SK-N-SH (cell line): ENCODE measurements around the gene COL5A2.

Experiments
- GABPA ChIP-seq: IDR thresholded peaks from 2 replicates; pipeline ENCODE4 v1.4.0; 2012; ENCODE audit warnings: low read depth, mild to moderate bottlenecking
- JUND ChIP-seq: IDR thresholded peaks from 2 replicates; pipeline ENCODE4 v1.4.0; 2012
- MEF2A ChIP-seq: IDR thresholded peaks from 2 replicates; pipeline ENCODE4 v1.4.0; 2012; ENCODE audit warnings: low read depth, borderline replicate concordance
- POLR2AphosphoS5 ChIP-seq: IDR thresholded peaks from 2 replicates; pipeline ENCODE4 v1.6.1; 2012; ENCODE audit warnings: low read depth, low read length
- RAD21 ChIP-seq: IDR thresholded peaks from 2 replicates; pipeline ENCODE4 v1.6.1; 2012; ENCODE audit warnings: mild to moderate bottlenecking, low read length
- RFX5 ChIP-seq: IDR thresholded peaks from 2 replicates; pipeline ENCODE4 v1.6.1; 2012; ENCODE audit warnings: mild to moderate bottlenecking, improper control_type of control experiment, low read length
- SMC3 ChIP-seq: IDR thresholded peaks from 2 replicates; pipeline ENCODE4 v1.6.1; 2012; ENCODE audit warnings: low read depth, low read length, improper control_type of control experiment
- TEAD4 ChIP-seq: IDR thresholded peaks from 2 replicates; pipeline ENCODE4 v1.4.0; 2012; ENCODE audit warnings: mild to moderate bottlenecking, borderline replicate concordance; ENCODE audit not compliant: insufficient read depth
- TF ChIP-seq, protein P1 (sequence below): fragments of 200-600 bp; sonication (generic); IDR thresholded peaks from 2 replicates; pipeline ENCODE4 v1.6.1; 2017; ENCODE audit warnings: antibody characterized with exemption, mild to moderate bottlenecking, moderate library complexity

DNA sequence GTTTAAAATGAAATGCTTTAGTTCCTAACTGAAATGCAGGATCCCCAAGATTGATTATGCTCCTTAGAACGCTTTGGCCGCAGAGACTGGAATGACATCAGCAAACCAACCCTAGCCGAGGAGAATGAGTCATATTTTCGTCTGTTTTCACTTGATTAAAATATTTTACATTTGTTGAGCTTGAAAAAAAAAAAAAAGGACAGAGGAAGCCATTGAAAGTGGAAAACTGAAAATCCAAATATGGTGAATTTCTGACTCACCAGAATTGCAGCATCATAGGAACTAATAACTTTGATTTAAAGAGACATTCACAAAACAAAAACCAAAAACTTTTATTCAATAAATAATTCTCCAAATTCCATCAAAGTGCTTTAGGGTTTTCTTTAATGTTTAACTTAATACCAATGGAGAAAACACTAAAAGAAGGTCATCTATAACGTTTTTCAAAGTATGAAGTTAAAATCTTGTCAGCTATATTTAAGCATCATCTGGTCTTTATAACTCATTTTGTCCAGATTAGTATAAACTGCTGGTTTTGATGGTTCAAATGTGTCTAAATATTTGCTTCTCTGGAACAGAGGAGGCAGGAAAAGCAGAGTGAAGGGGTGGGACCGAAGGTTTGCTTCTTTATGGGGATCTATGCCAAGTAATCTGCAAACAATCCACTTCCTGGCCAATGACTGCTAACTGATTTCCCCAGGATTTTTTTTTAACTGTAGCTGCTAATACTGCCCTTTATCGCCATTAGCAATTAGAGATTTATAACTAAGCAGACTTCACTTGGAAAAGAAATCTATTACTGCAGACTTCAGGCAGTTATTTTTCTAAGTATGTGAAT is 30.9 kb upstream of the COL5A2 start:
- TF ChIP-seq, protein P1, sequence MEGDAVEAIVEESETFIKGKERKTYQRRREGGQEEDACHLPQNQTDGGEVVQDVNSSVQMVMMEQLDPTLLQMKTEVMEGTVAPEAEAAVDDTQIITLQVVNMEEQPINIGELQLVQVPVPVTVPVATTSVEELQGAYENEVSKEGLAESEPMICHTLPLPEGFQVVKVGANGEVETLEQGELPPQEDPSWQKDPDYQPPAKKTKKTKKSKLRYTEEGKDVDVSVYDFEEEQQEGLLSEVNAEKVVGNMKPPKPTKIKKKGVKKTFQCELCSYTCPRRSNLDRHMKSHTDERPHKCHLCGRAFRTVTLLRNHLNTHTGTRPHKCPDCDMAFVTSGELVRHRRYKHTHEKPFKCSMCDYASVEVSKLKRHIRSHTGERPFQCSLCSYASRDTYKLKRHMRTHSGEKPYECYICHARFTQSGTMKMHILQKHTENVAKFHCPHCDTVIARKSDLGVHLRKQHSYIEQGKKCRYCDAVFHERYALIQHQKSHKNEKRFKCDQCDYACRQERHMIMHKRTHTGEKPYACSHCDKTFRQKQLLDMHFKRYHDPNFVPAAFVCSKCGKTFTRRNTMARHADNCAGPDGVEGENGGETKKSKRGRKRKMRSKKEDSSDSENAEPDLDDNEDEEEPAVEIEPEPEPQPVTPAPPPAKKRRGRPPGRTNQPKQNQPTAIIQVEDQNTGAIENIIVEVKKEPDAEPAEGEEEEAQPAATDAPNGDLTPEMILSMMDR = no peak
- TF ChIP-seq SMC3 = 0 out of 2 replicates have a peak, but pooled peaks have one; percentile 1
- no peak for TF ChIP-seq RFX5
- no peak for TF ChIP-seq GABPA
- TF ChIP-seq JUND = peak; percentile 94
- TF ChIP-seq MEF2A = 0 out of 2 replicates have a peak, but pooled peaks have one; percentile 12
- TF ChIP-seq RAD21 = no peak
- TF ChIP-seq TEAD4 = peak; percentile 82
- TF ChIP-seq POLR2AphosphoS5 = peak; percentile 59
